HepG2 (cell line): ENCODE measurements around the gene ATP9A.

Experiments used
- CTCF ChIP-seq: sonication (generic); formaldehyde crosslinking; IDR thresholded peaks from 2 replicates; pipeline ENCODE4 v1.5.0; 2020; ENCODE audit warnings: mild to moderate bottlenecking, missing genetic modification reagents, moderate library complexity
- FOXA1 ChIP-seq, 2 experiments: fragments of 450-650 bp in 1 of 2; sonication (generic) in 1 of 2; formaldehyde crosslinking in 1 of 2; IDR thresholded peaks; 2 replicates each; pipeline versions ENCODE4 v1.4.0 to v1.6.1; 2016 to 2020; ENCODE audit warnings: missing genetic modification reagents in 1 of 2
- IRF2 ChIP-seq: IDR thresholded peaks from 2 replicates; pipeline ENCODE4 v1.6.1; 2018; ENCODE audit warnings: missing genetic modification reagents, missing compliant biosample characterization
- ISL2 ChIP-seq: sonication (generic); formaldehyde crosslinking; IDR thresholded peaks from 2 replicates; pipeline ENCODE4 v1.5.0; 2020; ENCODE audit warnings: missing genetic modification reagents
- ZBTB34 ChIP-seq: sonication (generic); formaldehyde crosslinking; IDR thresholded peaks from 2 replicates; pipeline ENCODE4 v1.8.0; 2022; ENCODE audit warnings: mild to moderate bottlenecking, missing genetic modification reagents
- ZNF605 ChIP-seq: sonication (generic); formaldehyde crosslinking; IDR thresholded peaks from 2 replicates; pipeline ENCODE4 v1.8.0; 2022; ENCODE audit warnings: mild to moderate bottlenecking, missing genetic modification reagents
- ZSCAN22 ChIP-seq: sonication (generic); formaldehyde crosslinking; IDR thresholded peaks from 2 replicates; pipeline ENCODE4 v1.4.0; 2020; ENCODE audit warnings: mild to moderate bottlenecking, missing genetic modification reagents

- no peak for TF ChIP-seq CTCF
- 0 out of 2 replicates have a peak, but pooled peaks have one; percentile 20 for TF ChIP-seq ISL2 (CRISPR knock-in tag)
- TF ChIP-seq ZBTB34 (CRISPR knock-in tag): no peak
- TF ChIP-seq ZSCAN22 (CRISPR knock-in tag): 0 out of 2 replicates have a peak, but pooled peaks have one; percentile 65
- TF ChIP-seq FOXA1 (IDR thresholded peaks at IDR 0.05): no peak
- peak; percentile 23; the same call in 1 of the 2 replicates for TF ChIP-seq FOXA1 (CRISPR knock-in tag; IDR thresholded peaks at IDR 0.05)
- TF ChIP-seq IRF2 (CRISPR knock-in tag): 0 out of 2 replicates have a peak, but pooled peaks have one; percentile 5
- no peak for TF ChIP-seq ZNF605 (CRISPR knock-in tag)
Observed at GRCh38 chr20:51767867-51768758, at the start of gene ATP9A.
